Neuron (in vitro differentiated cells): ENCODE data around the gene NOX3.

Experiments
- H2AFZ ChIP-seq: one replicate; pipeline ENCODE4 v1.6.1; 2013; ENCODE audit warnings: low read depth, mild to moderate bottlenecking, inconsistent platforms, low read length, moderate library complexity
- H3K27me3 ChIP-seq: one replicate; pipeline ENCODE4 v1.6.1; 2013; ENCODE audit warnings: low read length; ENCODE audit not compliant: insufficient read depth
- H3K36me3 ChIP-seq: one replicate; pipeline ENCODE4 v1.6.1; 2013; ENCODE audit warnings: low read length; ENCODE audit not compliant: insufficient read depth
- H3K4me1 ChIP-seq: one replicate; pipeline ENCODE4 v1.6.1; 2013; ENCODE audit warnings: low read length; ENCODE audit not compliant: insufficient read depth
- H3K4me3 ChIP-seq: 2 replicates; pipeline ENCODE4 v1.5.1; 2013; ENCODE audit warnings: mild to moderate bottlenecking, low read length, moderate library complexity
- H3K9me3 ChIP-seq: one replicate; pipeline ENCODE4 v1.6.1; 2013; ENCODE audit warnings: low read length

Gene NOX3

DNA sequence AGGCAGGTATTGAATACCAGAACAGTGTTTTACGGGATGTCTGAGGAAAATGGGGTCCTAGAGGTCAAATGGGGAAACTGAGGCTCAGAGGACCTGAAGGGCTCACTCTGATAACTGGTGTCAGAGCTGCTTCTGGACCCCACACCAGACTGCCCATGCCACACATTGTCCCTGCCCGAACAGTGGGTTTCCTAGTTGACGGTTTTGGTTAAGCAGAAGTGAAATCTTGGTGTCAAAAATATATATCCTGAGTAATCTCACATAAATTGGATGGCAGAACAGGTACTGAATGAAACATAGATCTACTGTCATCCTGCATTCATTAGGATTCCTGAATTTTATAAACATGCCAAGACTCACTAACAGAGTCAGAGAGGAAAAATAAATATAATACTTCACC lies 16.3 kb downstream of the NOX3 start:
- no peaks in the 10 kb centered on the region for H3K27me3 ChIP-seq
- no peak overlapping the region for H3K4me3 ChIP-seq
- no peaks in the 10 kb centered on the region for H3K4me1 ChIP-seq
- H3K36me3 ChIP-seq = no peaks in the 10 kb centered on the region
- no peaks in the 10 kb centered on the region for H3K9me3 ChIP-seq
- H2AFZ ChIP-seq = no peak overlapping the region

DNA sequence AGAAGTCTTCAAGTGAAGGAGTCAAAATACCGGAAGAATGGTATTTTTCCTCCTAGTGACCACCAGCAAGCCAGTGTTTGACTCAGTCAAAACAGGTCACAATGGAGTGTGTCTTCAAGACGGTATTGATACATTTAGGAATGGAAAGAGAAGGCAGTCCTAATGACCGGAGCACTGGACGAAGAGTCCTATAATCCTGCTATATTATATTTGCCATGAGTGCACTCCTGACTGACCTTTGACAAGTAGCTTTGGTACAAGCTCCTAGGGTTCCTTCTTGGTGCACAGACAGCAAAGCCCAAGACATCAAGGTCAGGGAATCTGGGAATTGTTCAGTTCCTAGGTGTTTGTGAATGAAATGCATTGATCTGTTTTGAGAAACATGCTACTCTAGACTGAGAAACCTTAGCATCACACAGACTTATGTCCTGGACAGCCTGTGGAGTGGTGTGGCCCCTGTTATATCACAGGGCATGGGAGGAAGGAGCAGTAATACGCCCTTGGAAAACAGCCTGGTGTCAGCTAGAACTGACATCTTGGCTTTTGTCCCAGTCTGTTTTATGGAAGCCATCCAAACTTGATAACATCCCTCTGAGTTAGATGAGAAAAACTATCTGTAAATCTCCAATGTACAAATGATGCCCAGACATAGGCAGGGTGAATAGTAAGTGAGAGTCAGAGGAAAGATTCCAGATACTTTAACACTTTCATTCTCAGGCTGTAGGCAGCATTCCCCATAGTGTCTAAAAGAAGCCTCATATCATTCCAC lies 18.5 kb downstream of the NOX3 start:
- Histone ChIP-seq H2AFZ (no peak overlapping the region), H3K4me3 (no peak overlapping the region), H3K9me3 (no peaks in the 10 kb centered on the region), H3K4me1 (no peaks in the 10 kb centered on the region), H3K36me3 (no peaks in the 10 kb centered on the region), H3K27me3 (no peaks in the 10 kb centered on the region)

DNA sequence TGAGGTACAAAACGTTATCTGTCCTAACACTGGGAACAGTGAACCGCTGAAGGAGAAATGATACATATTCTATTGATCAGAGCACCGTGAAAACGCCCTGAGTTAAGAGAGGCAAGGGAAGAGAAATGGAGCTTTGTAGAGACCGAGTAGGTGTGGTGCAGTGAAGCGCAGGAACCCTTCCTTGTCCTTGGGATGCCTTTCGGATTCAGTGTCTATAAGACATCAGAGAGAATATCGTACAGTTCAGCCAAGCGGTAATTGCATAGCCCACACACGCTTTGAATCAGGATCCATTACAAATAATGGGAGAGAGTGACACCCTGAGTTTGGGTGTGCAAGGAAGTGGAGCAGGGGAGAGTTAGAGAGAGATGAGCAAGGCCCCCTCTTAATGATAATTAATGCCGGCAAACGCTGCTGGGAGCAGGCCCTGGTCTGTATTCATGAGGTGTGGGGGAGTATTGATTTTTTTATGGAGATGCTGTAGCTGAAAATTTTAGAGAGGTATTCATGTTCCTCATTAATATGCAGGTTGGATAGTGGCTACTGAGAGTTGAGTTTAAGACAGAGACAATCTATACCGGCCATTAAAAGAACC lies 20.7 kb downstream of the NOX3 start:
- no peaks in the 10 kb centered on the region for H3K9me3 ChIP-seq
- H3K4me3 ChIP-seq = no peak overlapping the region
- no peaks in the 10 kb centered on the region for H3K4me1 ChIP-seq
- H3K27me3 ChIP-seq = no peaks in the 10 kb centered on the region
- H2AFZ ChIP-seq = no peak overlapping the region
- H3K36me3 ChIP-seq = no peaks in the 10 kb centered on the region

DNA sequence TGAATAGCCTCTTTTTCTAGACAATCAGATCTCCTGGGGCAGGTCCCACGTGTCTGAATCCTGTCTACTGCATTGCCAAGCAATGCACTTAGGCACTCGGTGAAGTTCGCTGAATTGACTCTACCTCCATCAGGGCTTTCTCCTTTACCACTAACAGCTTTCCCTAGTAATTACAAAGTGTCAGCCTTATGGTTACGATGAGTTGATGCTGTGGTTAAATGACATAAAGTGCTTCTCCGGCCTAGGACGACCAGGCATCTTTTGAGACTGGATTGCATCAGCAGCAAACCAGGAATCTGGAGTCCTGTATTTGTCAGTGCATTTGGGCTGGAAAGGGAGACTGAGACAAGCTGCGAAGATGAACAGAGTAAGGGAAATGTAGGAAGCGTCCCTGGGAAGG lies 21.5 kb downstream of the NOX3 start:
- Histone ChIP-seq H2AFZ (no peak overlapping the region), H3K4me3 (no peak overlapping the region), H3K4me1 (no peaks in the 10 kb centered on the region), H3K9me3 (no peaks in the 10 kb centered on the region), H3K36me3 (no peaks in the 10 kb centered on the region), H3K27me3 (no peaks in the 10 kb centered on the region)

DNA sequence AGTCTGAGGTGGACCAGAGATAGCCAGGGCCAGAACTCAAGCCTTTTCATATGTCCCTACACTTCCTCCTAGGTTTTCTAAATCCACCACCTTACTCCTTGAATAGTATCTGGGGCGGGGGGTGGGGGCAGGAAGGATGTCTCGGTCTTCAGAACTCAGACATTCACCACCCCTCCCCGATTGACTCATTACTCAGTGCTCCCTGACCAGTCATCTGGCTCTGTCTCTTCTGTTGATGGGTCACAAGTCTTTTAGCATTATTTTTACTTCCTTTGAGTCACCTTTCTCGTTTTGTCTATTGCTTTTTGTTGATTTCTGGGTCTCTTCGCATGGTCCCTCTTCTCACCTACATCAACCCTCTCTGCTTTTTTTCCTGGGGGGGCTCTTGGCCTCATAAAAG lies 23.3 kb downstream of the NOX3 start:
- Histone ChIP-seq H2AFZ (no peak overlapping the region), H3K9me3 (no peaks in the 10 kb centered on the region), H3K27me3 (no peaks in the 10 kb centered on the region), H3K4me3 (no peak overlapping the region), H3K4me1 (no peaks in the 10 kb centered on the region), H3K36me3 (no peaks in the 10 kb centered on the region)

DNA sequence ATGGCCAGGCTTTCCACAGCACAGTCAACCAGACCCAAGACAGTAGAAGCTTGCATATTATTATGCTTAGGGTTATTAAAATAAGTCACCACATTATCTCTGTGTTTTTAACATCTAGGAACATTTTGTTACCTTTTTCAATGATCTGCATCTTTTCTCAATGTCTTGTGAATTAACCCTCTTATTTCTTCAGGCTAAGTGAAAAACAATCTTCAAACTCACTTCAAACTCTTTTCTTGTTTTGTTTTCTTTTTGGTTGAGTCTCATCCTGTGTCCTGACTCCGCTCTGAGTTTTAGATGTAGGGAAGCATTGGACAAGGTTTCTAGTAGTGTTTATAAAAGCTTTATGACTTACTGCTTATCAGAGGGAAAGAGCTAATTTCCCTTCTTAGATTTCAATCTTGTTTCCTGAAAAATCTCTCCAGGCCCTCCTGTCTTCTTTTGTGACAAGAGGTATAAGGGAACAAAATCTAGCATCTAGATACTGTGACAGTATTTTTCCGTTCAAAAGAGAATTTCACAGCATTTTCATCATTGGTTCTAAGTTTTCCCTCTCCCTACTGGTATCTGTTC lies 26.2 kb downstream of the NOX3 start:
- no peaks in the 10 kb centered on the region for H3K36me3 ChIP-seq
- H2AFZ ChIP-seq = no peak overlapping the region
- H3K4me1 ChIP-seq = no peaks in the 10 kb centered on the region
- H3K4me3 ChIP-seq = no peak overlapping the region
- H3K9me3 ChIP-seq = no peaks in the 10 kb centered on the region
- no peaks in the 10 kb centered on the region for H3K27me3 ChIP-seq

DNA sequence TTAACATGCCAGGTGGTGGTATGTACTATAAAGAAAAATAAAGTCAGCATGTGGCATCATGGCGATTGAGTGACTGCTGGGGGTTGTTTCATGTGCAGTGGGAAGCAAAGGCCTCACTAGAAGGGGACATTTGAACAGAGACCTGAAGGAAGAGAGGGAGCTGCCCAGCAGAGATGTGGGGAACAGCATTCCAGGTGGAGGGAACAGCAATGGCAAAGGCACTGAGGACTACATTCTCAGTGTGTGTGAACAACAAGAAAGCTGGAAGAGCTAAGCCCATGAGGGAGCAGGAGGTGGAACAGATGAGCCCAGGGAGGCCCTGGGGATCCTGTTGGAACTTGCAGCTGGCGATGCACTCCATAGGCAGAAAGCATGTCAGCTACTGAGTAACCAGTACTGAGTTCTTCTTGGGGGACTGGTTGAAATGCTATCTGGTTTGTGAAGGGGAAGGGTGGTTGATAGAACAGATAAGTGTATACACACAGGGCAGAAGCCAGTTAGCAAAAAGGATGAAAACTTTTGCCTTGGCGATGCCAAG lies 29.2 kb downstream of the NOX3 start:
- H3K36me3 ChIP-seq = no peaks in the 10 kb centered on the region
- H2AFZ ChIP-seq = no peak overlapping the region
- no peaks in the 10 kb centered on the region for H3K4me1 ChIP-seq
- H3K9me3 ChIP-seq = no peaks in the 10 kb centered on the region
- no peaks in the 10 kb centered on the region for H3K27me3 ChIP-seq
- H3K4me3 ChIP-seq = no peak overlapping the region

DNA sequence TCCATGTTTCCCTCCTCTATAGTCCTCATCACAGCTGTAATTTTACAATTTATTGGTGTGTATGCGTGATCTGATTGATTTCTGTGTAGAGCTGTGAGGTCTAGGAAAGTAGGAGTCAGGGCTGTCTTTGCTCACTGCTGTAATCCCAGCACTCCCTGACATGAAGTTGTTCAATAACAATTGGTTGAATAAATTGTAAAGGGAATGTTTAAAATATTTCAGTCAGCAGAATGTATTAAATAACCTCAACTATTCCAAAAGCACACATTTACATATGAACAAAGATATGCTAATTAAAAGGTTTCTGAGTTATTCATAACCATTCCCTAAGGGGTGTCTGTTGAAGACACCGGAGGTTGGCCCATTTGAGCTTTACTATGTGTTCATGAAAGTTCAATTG lies 31.5 kb downstream of the NOX3 start:
- no peaks in the 10 kb centered on the region for H3K9me3 ChIP-seq
- no peak overlapping the region for H2AFZ ChIP-seq
- no peaks in the 10 kb centered on the region for H3K4me1 ChIP-seq
- no peaks in the 10 kb centered on the region for H3K36me3 ChIP-seq
- H3K27me3 ChIP-seq = no peaks in the 10 kb centered on the region
- H3K4me3 ChIP-seq = no peak overlapping the region

DNA sequence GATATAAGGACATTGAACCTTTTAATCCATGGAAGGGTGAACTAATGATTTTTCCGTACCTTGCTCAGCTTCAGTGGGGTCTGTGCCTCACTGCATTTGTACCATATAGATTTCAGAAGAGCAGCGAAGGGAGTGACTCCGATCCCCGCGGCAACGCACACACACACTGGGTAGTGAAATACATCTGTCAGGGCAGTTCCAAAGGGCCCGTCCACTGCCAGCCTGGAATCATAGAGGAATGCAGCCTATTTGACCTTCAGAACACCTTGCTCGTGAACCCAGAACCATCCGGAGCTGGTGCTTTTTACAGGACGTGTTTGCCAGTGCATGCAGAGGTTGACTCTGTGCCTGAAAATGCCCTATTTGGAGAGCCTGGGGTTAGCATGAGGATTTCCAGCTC lies 33.0 kb downstream of the NOX3 start:
- H3K4me3 ChIP-seq = no peak overlapping the region
- no peaks in the 10 kb centered on the region for H3K9me3 ChIP-seq
- no peaks in the 10 kb centered on the region for H3K36me3 ChIP-seq
- no peaks in the 10 kb centered on the region for H3K27me3 ChIP-seq
- H2AFZ ChIP-seq = no peak overlapping the region
- no peaks in the 10 kb centered on the region for H3K4me1 ChIP-seq

DNA sequence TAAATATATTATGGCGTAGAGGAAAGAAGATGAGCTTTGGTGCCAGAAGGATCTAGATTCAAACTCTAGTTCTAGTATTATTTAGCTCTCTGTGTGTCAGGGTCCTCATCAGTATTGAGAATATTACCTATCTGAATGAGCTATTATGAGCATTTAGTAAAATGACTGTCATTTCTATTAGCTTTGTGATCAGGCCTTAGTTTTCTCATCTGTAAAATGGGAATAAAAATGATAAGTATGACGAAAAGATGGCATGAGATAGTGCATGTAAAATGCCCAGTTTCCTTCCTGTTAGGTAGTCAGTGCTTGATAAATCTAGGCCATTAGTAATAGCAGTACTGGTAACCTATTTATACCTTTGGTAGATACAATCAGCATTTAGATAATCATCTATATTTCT lies 35.1 kb downstream of the NOX3 start:
- Histone ChIP-seq H3K9me3 (no peaks in the 10 kb centered on the region), H3K27me3 (no peaks in the 10 kb centered on the region), H3K36me3 (no peaks in the 10 kb centered on the region), H3K4me1 (no peaks in the 10 kb centered on the region), H3K4me3 (no peak overlapping the region), H2AFZ (no peak overlapping the region)

DNA sequence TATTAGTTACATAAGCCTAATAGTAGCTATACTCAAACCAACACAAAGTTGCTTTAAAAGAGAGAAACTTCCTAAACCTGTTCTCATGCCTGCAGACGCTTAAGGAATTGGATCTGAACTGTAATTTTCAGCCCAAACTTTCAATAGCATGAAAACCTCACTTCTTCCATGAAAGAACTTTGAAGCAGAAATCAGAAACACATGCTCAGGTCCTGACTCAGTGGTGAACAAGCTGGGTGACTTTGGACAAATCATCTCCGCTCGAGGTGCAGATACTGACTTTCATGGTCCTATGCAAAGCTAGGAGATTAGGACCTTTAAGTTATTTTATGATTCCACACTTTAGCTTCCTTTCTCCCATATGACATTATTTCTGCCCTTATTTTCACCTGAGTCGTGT lies 36.5 kb downstream of the NOX3 start:
- no peaks in the 10 kb centered on the region for H3K36me3 ChIP-seq
- no peak overlapping the region for H3K4me3 ChIP-seq
- H3K9me3 ChIP-seq = no peaks in the 10 kb centered on the region

DNA sequence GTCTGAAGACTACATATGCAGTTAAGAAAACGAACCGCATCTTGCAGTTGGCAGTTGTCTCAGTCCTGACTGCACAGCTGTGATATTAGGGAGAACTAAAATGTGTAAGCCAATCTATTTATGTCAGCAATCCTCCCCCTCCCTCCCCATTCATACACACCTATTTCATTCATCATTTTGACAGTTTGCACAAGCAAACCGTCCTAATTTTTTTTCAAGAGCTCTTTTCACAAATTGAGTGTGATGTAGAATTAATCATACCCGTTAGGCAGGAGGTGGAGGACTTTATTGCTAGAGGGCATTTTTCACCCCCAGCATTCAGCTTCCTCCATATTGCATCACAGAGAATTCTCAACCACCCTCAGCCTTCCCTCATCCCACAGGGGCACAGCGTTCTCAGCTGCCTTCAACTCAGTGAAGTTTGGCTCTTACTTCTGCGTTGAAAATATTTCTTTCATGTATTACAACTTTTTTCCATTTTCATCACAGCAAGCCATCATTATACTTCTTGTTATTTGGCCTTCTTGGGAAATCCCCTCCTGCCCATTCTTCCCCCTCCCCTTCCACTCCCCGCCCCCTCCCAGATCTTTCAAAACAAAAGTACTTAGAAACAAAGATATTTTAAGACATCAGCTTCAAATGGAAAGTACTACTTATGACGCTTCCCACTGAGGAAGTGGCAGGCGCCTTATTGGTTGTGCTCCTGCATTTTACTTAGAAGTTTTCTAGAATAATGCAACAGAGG lies 37.5 kb downstream of the NOX3 start:
- H3K9me3 ChIP-seq = no peaks in the 10 kb centered on the region
- no peaks in the 10 kb centered on the region for H3K4me1 ChIP-seq
- H3K36me3 ChIP-seq = no peaks in the 10 kb centered on the region
- H2AFZ ChIP-seq = no peak overlapping the region
- no peak overlapping the region for H3K4me3 ChIP-seq
- H3K27me3 ChIP-seq = no peaks in the 10 kb centered on the region

More for the DNA sequence above, 36.5 kb downstream of the NOX3 start:
- Histone ChIP-seq H2AFZ (no peak overlapping the region), H3K27me3 (no peaks in the 10 kb centered on the region), H3K4me1 (no peaks in the 10 kb centered on the region)

DNA sequence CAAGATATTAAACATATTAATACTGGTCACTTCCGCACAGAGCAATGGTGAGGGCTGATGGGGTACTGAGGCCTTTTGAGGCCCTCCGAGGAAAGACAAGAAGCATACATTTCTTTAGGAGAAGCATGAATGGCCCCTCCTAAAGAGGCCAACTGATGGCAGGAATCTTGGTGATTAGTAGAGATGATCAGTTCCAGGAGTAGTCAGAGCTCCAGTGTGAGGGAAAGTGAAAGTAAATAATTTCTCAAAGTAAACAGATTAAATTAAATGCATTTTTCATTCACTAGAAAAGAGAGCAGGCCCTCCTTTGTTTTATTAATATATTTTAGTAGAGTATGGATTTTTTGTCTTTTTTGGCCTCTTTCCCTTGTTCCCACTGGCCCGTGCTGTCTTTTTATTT lies 38.2 kb downstream of the NOX3 start:
- Histone ChIP-seq H3K4me1 (no peaks in the 10 kb centered on the region), H3K9me3 (no peaks in the 10 kb centered on the region), H2AFZ (no peak overlapping the region), H3K36me3 (no peaks in the 10 kb centered on the region), H3K27me3 (no peaks in the 10 kb centered on the region), H3K4me3 (no peak overlapping the region)
